HCT116 (cell line): ENCODE measurements around the gene CRY2. TPM values are rescaled to one million over a fixed set of nuclear protein-coding genes. Genes with fewer than 3 reads are reported as not detected.

Source experiments
- ATAC-seq: fragments of 200-7000 bp; cut with Tn5 transposase; 2 replicates; pipeline ENCODE4 v1.9.1; 2020; ENCODE audit warnings: mild to moderate bottlenecking, moderate library complexity
- BruUV-seq: library from RNA; stranded (reverse); fragments of 400-500 nt; replicated peaks from 2 replicates; lab custom pipeline; 2021; lab: Mats Ljungman, UMichigan
- CTCF ChIA-PET: fragments of 300-600 bp; sonication (Branson Sonifier 250); formaldehyde crosslinking; loops from one replicate; lab custom pipeline; 2021; ENCODE audit warnings: antibody characterized with exemption; lab: Charles Lee
- POLR2A ChIA-PET: fragments of 300-600, 350-600 bp; sonication (Branson Sonifier 250); formaldehyde crosslinking; loops from one replicate; lab custom pipeline; 2021; ENCODE audit warnings: antibody characterized with exemption; lab: Charles Lee
- RAD21 ChIA-PET, 2 experiments: fragments of 300-600 bp; sonication (Branson Sonifier 250); formaldehyde crosslinking; loops; one replicate each; lab custom pipeline; 2023; ENCODE audit warnings: low total read pairs in 2 of 2; ENCODE audit not compliant: uncharacterized antibody in 2 of 2, unreplicated experiment in 2 of 2, low non-redundant PET in 1 of 2; lab: Charles Lee
- DNase-seq: peaks from one replicate; pipeline ENCODE4 v3.0.0-alpha.2; 2010; ENCODE audit warnings: low read depth, low spot score
- H2AFZ ChIP-seq: fragments of 200-600 bp; shearing (Covaris generic), sonication (generic); 2 replicates; pipeline ENCODE4 v1.6.1; 2017; ENCODE audit warnings: low read depth, mixed run types, mixed read lengths, antibody characterized with exemption, low read length; ENCODE audit not compliant: poor library complexity, severe bottlenecking
- H3K27ac ChIP-seq: 2 replicates; pipeline ENCODE4 v1.5.1; 2012; ENCODE audit warnings: low read depth, low read length
- H3K27me3 ChIP-seq: fragments of 200-600 bp; sonication (generic); 2 replicates; pipeline ENCODE4 v1.6.1; 2016; ENCODE audit warnings: mixed run types, low read length, mixed read lengths; ENCODE audit not compliant: insufficient read depth
- H3K36me3 ChIP-seq, 2 experiments: fragments of 200-500 bp in 1 of 2; fragments of 200-600 bp in 1 of 2; sonication (Bioruptor generic) in 1 of 2; sonication (generic) in 1 of 2; 2 replicates each; pipeline versions ENCODE4 v1.5.1 to v1.6.1; 2014 to 2016; ENCODE audit warnings: low read length in 2 of 2, inconsistent platforms in 1 of 2, mixed read lengths in 1 of 2, mixed run types in 1 of 2; ENCODE audit not compliant: insufficient read depth in 2 of 2, control insufficient read depth in 1 of 2
- H3K4me1 ChIP-seq, 2 experiments: fragments of 200-600 bp in 1 of 2; sonication (generic) in 1 of 2; 2 replicates each; pipeline versions ENCODE4 v1.5.1 to v1.6.1; 2012 to 2017; ENCODE audit warnings: low read length in 2 of 2, inconsistent platforms in 1 of 2, mild to moderate bottlenecking in 1 of 2, mixed read lengths in 1 of 2, mixed run types in 1 of 2, moderate library complexity in 1 of 2; ENCODE audit not compliant: insufficient read depth in 2 of 2, control insufficient read depth in 1 of 2
- H3K4me2 ChIP-seq: fragments of 200-600 bp; sonication (generic); 2 replicates; pipeline ENCODE4 v1.6.1; 2017; ENCODE audit warnings: mixed run types, low read length, mixed read lengths
- H3K4me3 ChIP-seq, 2 experiments: fragments of 200-600 bp in 1 of 2; sonication (generic) in 1 of 2; replicated peaks in 1 of 2; 2 replicates each; pipeline ENCODE4 v1.5.1; 2011 to 2016; ENCODE audit warnings: low read length in 2 of 2, control low read depth in 1 of 2, low read depth in 1 of 2, mild to moderate bottlenecking in 1 of 2, mixed read lengths in 1 of 2, mixed run types in 1 of 2
- H3K79me2 ChIP-seq: fragments of 200-600 bp; sonication (generic); 2 replicates; pipeline ENCODE4 v1.6.1; 2017; ENCODE audit warnings: mild to moderate bottlenecking, mixed run types, low read length, moderate library complexity, mixed read lengths; ENCODE audit not compliant: insufficient read depth
- H3K9ac ChIP-seq: fragments of 200-600 bp; sonication (generic); 2 replicates; pipeline ENCODE4 v1.6.1; 2016; ENCODE audit warnings: low read length, mixed read lengths
- H3K9me2 ChIP-seq: fragments of 200-600 bp; sonication (generic), shearing (Covaris generic); 2 replicates; pipeline ENCODE4 v1.6.1; 2017; ENCODE audit warnings: mixed run types, mild to moderate bottlenecking, moderate library complexity; ENCODE audit not compliant: insufficient read depth
- H3K9me3 ChIP-seq, 2 experiments: fragments of 200-500 bp in 1 of 2; fragments of 200-600 bp in 1 of 2; sonication (Bioruptor generic) in 1 of 2; sonication (generic) in 1 of 2; 2 replicates each; pipeline ENCODE4 v1.6.1; 2014 to 2017; ENCODE audit warnings: low read length in 2 of 2, mixed read lengths in 2 of 2, inconsistent platforms in 1 of 2, low read depth in 1 of 2, mild to moderate bottlenecking in 1 of 2, mixed run types in 1 of 2, moderate library complexity in 1 of 2; ENCODE audit not compliant: control insufficient read depth in 1 of 2, insufficient read depth in 1 of 2
- H4K20me1 ChIP-seq: fragments of 200-600 bp; sonication (generic), shearing (Covaris generic); 2 replicates; pipeline ENCODE4 v1.6.1; 2017; ENCODE audit warnings: mixed run types, mild to moderate bottlenecking, moderate library complexity; ENCODE audit not compliant: insufficient read depth
- EGR1 ChIP-seq: IDR thresholded peaks from 2 replicates; pipeline ENCODE4 v1.6.1; 2012; ENCODE audit warnings: low read depth
- ELF1 ChIP-seq: IDR thresholded peaks from 2 replicates; pipeline ENCODE4 v1.6.1; 2012; ENCODE audit warnings: low read depth, borderline replicate concordance
- EZH2 ChIP-seq: fragments of 200-600 bp; sonication (generic); IDR thresholded peaks from 2 replicates; pipeline ENCODE4 v1.6.1; 2017; ENCODE audit warnings: antibody characterized with exemption, mixed run types
- EZH2phosphoT487 ChIP-seq: fragments of 200-600 bp; IDR thresholded peaks from 2 replicates; pipeline ENCODE4 v1.6.1; 2018; ENCODE audit warnings: antibody characterized with exemption, borderline replicate concordance
- FOSL1 ChIP-seq: IDR thresholded peaks from 2 replicates; pipeline ENCODE4 v1.6.1; 2012; ENCODE audit warnings: low read depth
- JUND ChIP-seq: IDR thresholded peaks from 2 replicates; pipeline ENCODE4 v1.6.1; 2012
- POLR2A ChIP-seq: IDR thresholded peaks from 2 replicates; pipeline ENCODE4 v1.7.0; 2011; ENCODE audit warnings: borderline replicate concordance; ENCODE audit not compliant: insufficient read depth, insufficient read length; ENCODE audit errors: extremely low read depth
- SIN3A ChIP-seq: IDR thresholded peaks from 2 replicates; pipeline ENCODE4 v1.6.1; 2012; ENCODE audit warnings: low read depth
- SRF ChIP-seq: IDR thresholded peaks from 2 replicates; pipeline ENCODE4 v1.6.1; 2012; ENCODE audit warnings: low read depth
- TCF7L2 ChIP-seq: IDR thresholded peaks from 2 replicates; pipeline ENCODE4 v1.7.0; 2011; ENCODE audit warnings: borderline replicate concordance, inconsistent platforms; ENCODE audit not compliant: insufficient read depth, insufficient read length; ENCODE audit errors: extremely low read depth
- YY1 ChIP-seq: IDR thresholded peaks from 2 replicates; pipeline ENCODE4 v1.6.1; 2011; ENCODE audit warnings: low read length, low read depth, moderate library complexity, mild to moderate bottlenecking; ENCODE audit not compliant: insufficient replicate concordance; ENCODE audit errors: extremely low read depth
- ZFX ChIP-seq: fragments of 450-650 bp; IDR thresholded peaks from 2 replicates; pipeline ENCODE4 v1.6.1; 2017
- intact Hi-C: fragments of 100-400 bp; cut with micrococcal nuclease; formaldehyde crosslinking; loops from 2 replicates; pipeline ENCODE4 v1.10.0; 2022
- total RNA-seq: library from RNA; stranded (reverse); gene quantifications from one replicate; pipeline ENCODE4 v1.2.1, GENCODE V29; 2021; ENCODE audit not compliant: unreplicated experiment
- TF ChIP-seq, protein P1 (sequence below): IDR thresholded peaks from 2 replicates; pipeline ENCODE4 v1.6.1; 2012
- TF ChIP-seq, protein P2 (sequence below), 3 experiments: fragments of 200-600 bp in 1 of 3; sonication (generic) in 1 of 3; IDR thresholded peaks in 2 of 3; conservative IDR thresholded peaks in 1 of 3; 2 replicates each; pipeline ENCODE4 v1.5.1; 2012 to 2017; ENCODE audit warnings: low read depth in 2 of 3, low read length in 2 of 3, antibody characterized with exemption in 1 of 3, borderline replicate concordance in 1 of 3, control low read depth in 1 of 3, mild to moderate bottlenecking in 1 of 3, mixed read lengths in 1 of 3, mixed run types in 1 of 3, moderate library complexity in 1 of 3; ENCODE audit not compliant: insufficient read depth in 1 of 3
- TF ChIP-seq, protein P3 (sequence below): IDR thresholded peaks from 2 replicates; pipeline ENCODE4 v1.6.1; 2012
- TF ChIP-seq, protein P4 (sequence below): IDR thresholded peaks from 2 replicates; pipeline ENCODE4 v1.6.1; 2012; ENCODE audit warnings: low read depth

CRY2 gene
- total RNA-seq, 1 experiment from 2014 or later: 18.0 TPM

DNA sequence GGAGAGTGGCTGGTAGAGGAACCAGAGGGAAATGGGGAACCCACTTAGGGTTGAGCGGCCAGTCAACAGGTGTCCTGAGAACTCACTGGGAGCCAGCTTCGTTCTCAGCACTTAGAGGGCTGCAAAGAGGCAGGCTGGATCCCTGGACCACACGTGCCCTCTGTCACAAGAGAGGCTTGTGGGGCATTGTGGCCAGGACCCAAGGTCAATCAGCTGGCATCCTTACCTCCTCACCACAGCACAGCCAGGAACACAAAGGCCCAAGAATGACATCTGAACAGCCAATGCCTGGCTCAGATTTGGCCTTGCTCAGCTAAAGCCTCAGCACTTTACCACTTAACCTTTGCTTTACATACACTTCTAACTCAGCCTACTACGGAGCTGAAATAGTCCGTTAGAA lies 45.6 kb downstream of the CRY2 start:
- Histone ChIP-seq H3K9me3 (no peaks in the 10 kb centered on the region), H3K9me2 (no peaks in the 10 kb centered on the region), H3K4me3 (no peak overlapping the region), H3K27me3 (no peaks in the 10 kb centered on the region), H4K20me1 (no peaks in the 10 kb centered on the region), H3K79me2 (no peaks in the 10 kb centered on the region), H3K4me1 (peaks cover 3 to 8% of the 10 kb centered on the region in 2 experiments; a peak in 3 of 4 replicates), H3K4me2 (no peak overlapping the region), H3K9ac (no peak overlapping the region), H3K27ac (no peak overlapping the region), H2AFZ (no peak overlapping the region), H3K36me3 (no peaks in the 10 kb centered on the region)
- intact Hi-C loops: no loop called here
- TF ChIP-seq EZH2phosphoT487: no peak
- TF ChIP-seq FOSL1: no peak
- TF ChIP-seq, protein P1, sequence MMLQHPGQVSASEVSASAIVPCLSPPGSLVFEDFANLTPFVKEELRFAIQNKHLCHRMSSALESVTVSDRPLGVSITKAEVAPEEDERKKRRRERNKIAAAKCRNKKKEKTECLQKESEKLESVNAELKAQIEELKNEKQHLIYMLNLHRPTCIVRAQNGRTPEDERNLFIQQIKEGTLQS: no peak
- no peak for TF ChIP-seq SIN3A
- TF ChIP-seq EZH2: no peak
- TF ChIP-seq ZFX: no peak
- TF ChIP-seq SRF: no peak
- no peak for TF ChIP-seq POLR2A
- TF ChIP-seq, protein P2, sequence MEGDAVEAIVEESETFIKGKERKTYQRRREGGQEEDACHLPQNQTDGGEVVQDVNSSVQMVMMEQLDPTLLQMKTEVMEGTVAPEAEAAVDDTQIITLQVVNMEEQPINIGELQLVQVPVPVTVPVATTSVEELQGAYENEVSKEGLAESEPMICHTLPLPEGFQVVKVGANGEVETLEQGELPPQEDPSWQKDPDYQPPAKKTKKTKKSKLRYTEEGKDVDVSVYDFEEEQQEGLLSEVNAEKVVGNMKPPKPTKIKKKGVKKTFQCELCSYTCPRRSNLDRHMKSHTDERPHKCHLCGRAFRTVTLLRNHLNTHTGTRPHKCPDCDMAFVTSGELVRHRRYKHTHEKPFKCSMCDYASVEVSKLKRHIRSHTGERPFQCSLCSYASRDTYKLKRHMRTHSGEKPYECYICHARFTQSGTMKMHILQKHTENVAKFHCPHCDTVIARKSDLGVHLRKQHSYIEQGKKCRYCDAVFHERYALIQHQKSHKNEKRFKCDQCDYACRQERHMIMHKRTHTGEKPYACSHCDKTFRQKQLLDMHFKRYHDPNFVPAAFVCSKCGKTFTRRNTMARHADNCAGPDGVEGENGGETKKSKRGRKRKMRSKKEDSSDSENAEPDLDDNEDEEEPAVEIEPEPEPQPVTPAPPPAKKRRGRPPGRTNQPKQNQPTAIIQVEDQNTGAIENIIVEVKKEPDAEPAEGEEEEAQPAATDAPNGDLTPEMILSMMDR (IDR thresholded peaks at IDR 0.05 in 2 of 3, conservative IDR thresholded peaks at IDR 0.05 in 1 of 3; ENCODE audit: borderline replicate concordance in 1 of 3, insufficient read depth in 1 of 3, low read depth in 2 of 3, low read length in 2 of 3): no peak
- no peak for TF ChIP-seq EGR1
- no peak for TF ChIP-seq JUND
- no peak for TF ChIP-seq YY1
- TF ChIP-seq, protein P3, sequence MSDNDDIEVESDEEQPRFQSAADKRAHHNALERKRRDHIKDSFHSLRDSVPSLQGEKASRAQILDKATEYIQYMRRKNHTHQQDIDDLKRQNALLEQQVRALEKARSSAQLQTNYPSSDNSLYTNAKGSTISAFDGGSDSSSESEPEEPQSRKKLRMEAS: no peak
- TF ChIP-seq, protein P4, sequence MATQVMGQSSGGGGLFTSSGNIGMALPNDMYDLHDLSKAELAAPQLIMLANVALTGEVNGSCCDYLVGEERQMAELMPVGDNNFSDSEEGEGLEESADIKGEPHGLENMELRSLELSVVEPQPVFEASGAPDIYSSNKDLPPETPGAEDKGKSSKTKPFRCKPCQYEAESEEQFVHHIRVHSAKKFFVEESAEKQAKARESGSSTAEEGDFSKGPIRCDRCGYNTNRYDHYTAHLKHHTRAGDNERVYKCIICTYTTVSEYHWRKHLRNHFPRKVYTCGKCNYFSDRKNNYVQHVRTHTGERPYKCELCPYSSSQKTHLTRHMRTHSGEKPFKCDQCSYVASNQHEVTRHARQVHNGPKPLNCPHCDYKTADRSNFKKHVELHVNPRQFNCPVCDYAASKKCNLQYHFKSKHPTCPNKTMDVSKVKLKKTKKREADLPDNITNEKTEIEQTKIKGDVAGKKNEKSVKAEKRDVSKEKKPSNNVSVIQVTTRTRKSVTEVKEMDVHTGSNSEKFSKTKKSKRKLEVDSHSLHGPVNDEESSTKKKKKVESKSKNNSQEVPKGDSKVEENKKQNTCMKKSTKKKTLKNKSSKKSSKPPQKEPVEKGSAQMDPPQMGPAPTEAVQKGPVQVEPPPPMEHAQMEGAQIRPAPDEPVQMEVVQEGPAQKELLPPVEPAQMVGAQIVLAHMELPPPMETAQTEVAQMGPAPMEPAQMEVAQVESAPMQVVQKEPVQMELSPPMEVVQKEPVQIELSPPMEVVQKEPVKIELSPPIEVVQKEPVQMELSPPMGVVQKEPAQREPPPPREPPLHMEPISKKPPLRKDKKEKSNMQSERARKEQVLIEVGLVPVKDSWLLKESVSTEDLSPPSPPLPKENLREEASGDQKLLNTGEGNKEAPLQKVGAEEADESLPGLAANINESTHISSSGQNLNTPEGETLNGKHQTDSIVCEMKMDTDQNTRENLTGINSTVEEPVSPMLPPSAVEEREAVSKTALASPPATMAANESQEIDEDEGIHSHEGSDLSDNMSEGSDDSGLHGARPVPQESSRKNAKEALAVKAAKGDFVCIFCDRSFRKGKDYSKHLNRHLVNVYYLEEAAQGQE: no peak
- no peak for TF ChIP-seq ELF1
- no peak for TF ChIP-seq TCF7L2
- ATAC-seq (no peak), DNase-seq (no peak)
- no TSS peak for BruUV-seq
- ChIA-PET POLR2A (no interaction called here), RAD21 (no interaction called here), CTCF (no interaction called here)
